Astrocyte (in vitro differentiated cells and primary cell): Measurements from ENCODE around the gene SEC14L3.

Experiments used
- CTCF ChIP-seq: IDR thresholded peaks from 2 replicates; pipeline ENCODE4 v1.5.1; 2011; ENCODE audit warnings: low read depth, mild to moderate bottlenecking, inconsistent platforms, low read length, moderate library complexity; ENCODE audit not compliant: insufficient read depth
- EZH2 ChIP-seq: IDR thresholded peaks from 2 replicates; pipeline ENCODE4 v1.6.1; 2012; ENCODE audit warnings: mild to moderate bottlenecking, low read length, inconsistent platforms; ENCODE audit not compliant: insufficient read depth

DNA sequence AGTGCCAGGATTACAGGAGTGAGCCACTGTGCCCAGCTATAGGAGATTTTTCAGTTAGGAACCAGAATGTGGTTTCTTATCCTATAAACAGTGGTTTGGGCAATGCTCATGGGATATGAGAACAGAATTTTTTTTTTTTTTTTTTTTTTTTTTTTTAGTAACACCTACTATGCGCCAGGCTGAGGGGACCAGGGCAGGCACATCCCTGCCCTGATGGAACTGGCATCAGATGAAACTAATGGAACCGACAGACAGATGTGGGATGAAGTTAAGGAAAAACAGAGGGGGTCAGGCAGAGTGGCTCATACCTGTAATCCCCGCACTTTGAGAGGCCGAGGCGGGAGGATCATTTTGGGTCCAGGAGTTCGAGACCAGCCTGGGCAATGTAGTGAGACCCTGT is 28.8 kb upstream of the SEC14L3 start:
- TF ChIP-seq CTCF, result no peak
- TF ChIP-seq EZH2, result no peak
